Measurements from ENCODE around the gene MLIP.
"Not testable (repeated sequence)": the region's sequence is repeated elsewhere in the genome, so short reads cannot be mapped to it uniquely, and the experiment has no call there.

Gene MLIP

GRCh38 chr6:54193560-54193959 lies 82.3 kb downstream of the MLIP start:
- Histone ChIP-seq H3K27me3 (ENCODE audit: low read depth) (no peaks in the 10 kb centered on the region), H3K9me3 (no peaks in the 10 kb centered on the region), H3K4me3 (no peak overlapping the region), H3K36me3 (replicated peaks) (no peaks in the 10 kb centered on the region), H3K4me1 (peaks cover 3% of the 10 kb centered on the region; the same call in 1 of the 2 replicates)
- in situ Hi-C loops (cut with MboI; ENCODE audit: low sequenced_read_pairs) = no loop called here
- DNase-seq (ENCODE audit: low spot score in 2 of 2) = no peak

- DNase-seq (ENCODE audit: low spot score in 2 of 2) = peak in 1 of 2 experiments; percentile 17
- Histone ChIP-seq H3K4me3 (no peak overlapping the region), H3K36me3 (replicated peaks) (no peaks in the 10 kb centered on the region), H3K9me3 (no peaks in the 10 kb centered on the region), H3K4me1 (peaks cover 3% of the 10 kb centered on the region; the same call in 1 of the 2 replicates), H3K27me3 (ENCODE audit: low read depth) (no peaks in the 10 kb centered on the region)
- in situ Hi-C loops (cut with MboI; ENCODE audit: low sequenced_read_pairs) = no loop called here
These were observed 82.8 kb downstream of the MLIP start for GRCh38 chr6:54194067-54194466.

- Histone ChIP-seq H3K36me3 (replicated peaks) (no peaks in the 10 kb centered on the region), H3K4me3 (no peak overlapping the region), H3K4me1 (peaks cover 3% of the 10 kb centered on the region; the same call in 1 of the 2 replicates), H3K9me3 (no peaks in the 10 kb centered on the region), H3K27me3 (ENCODE audit: low read depth) (no peaks in the 10 kb centered on the region)
- no peak for DNase-seq (ENCODE audit: low spot score in 2 of 2)
- in situ Hi-C loops (cut with MboI; ENCODE audit: low sequenced_read_pairs) = no loop called here
These were observed 84.4 kb downstream of the MLIP start for GRCh38 chr6:54195637-54196036.

GRCh38 chr6:54196905-54197304 lies 85.7 kb downstream of the MLIP start:
- DNase-seq (ENCODE audit: low spot score in 2 of 2) = no peak
- no peaks in the 10 kb centered on the region for H3K9me3 ChIP-seq
- in situ Hi-C loops (cut with MboI; ENCODE audit: low sequenced_read_pairs) = no loop called here
- H3K4me3 ChIP-seq = no peak overlapping the region
- peaks cover 3% of the 10 kb centered on the region; the same call in 1 of the 2 replicates for H3K4me1 ChIP-seq
- H3K27me3 ChIP-seq (ENCODE audit: low read depth) = no peaks in the 10 kb centered on the region
- no peaks in the 10 kb centered on the region for H3K36me3 ChIP-seq (replicated peaks)

GRCh38 chr6:54198134-54198533 lies 86.9 kb downstream of the MLIP start:
- no peak overlapping the region for H3K4me3 ChIP-seq
- no peaks in the 10 kb centered on the region for H3K27me3 ChIP-seq (ENCODE audit: low read depth)
- no peak for DNase-seq (ENCODE audit: low spot score in 2 of 2)
- in situ Hi-C loops (cut with MboI; ENCODE audit: low sequenced_read_pairs) = no loop called here
- H3K4me1 ChIP-seq = peaks cover 3% of the 10 kb centered on the region; the same call in 1 of the 2 replicates
- no peaks in the 10 kb centered on the region for H3K36me3 ChIP-seq (replicated peaks)
- no peaks in the 10 kb centered on the region for H3K9me3 ChIP-seq

- H3K4me1 ChIP-seq; in situ Hi-C loops (cut with MboI; ENCODE audit: low sequenced_read_pairs); H3K4me3 ChIP-seq; H3K36me3 ChIP-seq (replicated peaks); DNase-seq (ENCODE audit: low spot score in 2 of 2); H3K9me3 ChIP-seq; H3K27me3 ChIP-seq (ENCODE audit: low read depth): not testable (repeated sequence)
These were observed 92.3 kb downstream of the MLIP start for GRCh38 chr6:54203474-54204035.

- H3K9me3 ChIP-seq = no peaks in the 10 kb centered on the region
- H3K27me3 ChIP-seq (ENCODE audit: low read depth) = no peaks in the 10 kb centered on the region
- H3K4me3 ChIP-seq = no peak overlapping the region
- H3K36me3 ChIP-seq (replicated peaks) = no peaks in the 10 kb centered on the region
- in situ Hi-C loops (cut with MboI; ENCODE audit: low sequenced_read_pairs) = no loop called here
- no peak for DNase-seq (ENCODE audit: low spot score in 2 of 2)
- H3K4me1 ChIP-seq = peaks cover 8% of the 10 kb centered on the region; the same call in 1 of the 2 replicates
These were observed 93.8 kb downstream of the MLIP start for GRCh38 chr6:54204921-54205591.

- Histone ChIP-seq H3K4me1 (peaks cover 8% of the 10 kb centered on the region; the same call in 1 of the 2 replicates), H3K9me3 (no peaks in the 10 kb centered on the region), H3K36me3 (replicated peaks) (no peaks in the 10 kb centered on the region), H3K4me3 (no peak overlapping the region), H3K27me3 (ENCODE audit: low read depth) (no peaks in the 10 kb centered on the region)
- DNase-seq (ENCODE audit: low spot score in 2 of 2) = no peak
- in situ Hi-C loops (cut with MboI; ENCODE audit: low sequenced_read_pairs) = no loop called here
These were observed 95.3 kb downstream of the MLIP start for GRCh38 chr6:54206510-54206909.

- DNase-seq (ENCODE audit: low spot score in 2 of 2); H3K9me3 ChIP-seq; H3K4me3 ChIP-seq; H3K4me1 ChIP-seq; H3K27me3 ChIP-seq (ENCODE audit: low read depth); H3K36me3 ChIP-seq (replicated peaks); in situ Hi-C loops (cut with MboI; ENCODE audit: low sequenced_read_pairs): not testable (repeated sequence)
These were observed 98.7 kb downstream of the MLIP start for GRCh38 chr6:54209983-54210382.

- H3K4me1 ChIP-seq = no peaks in the 10 kb centered on the region
- H3K4me3 ChIP-seq = no peak overlapping the region
- H3K36me3 ChIP-seq (replicated peaks) = no peaks in the 10 kb centered on the region
- in situ Hi-C loops (cut with MboI; ENCODE audit: low sequenced_read_pairs) = no loop called here
- no peaks in the 10 kb centered on the region for H3K9me3 ChIP-seq
- H3K27me3 ChIP-seq (ENCODE audit: low read depth) = no peaks in the 10 kb centered on the region
- DNase-seq (ENCODE audit: low spot score in 2 of 2) = no peak
These were observed 103.0 kb downstream of the MLIP start for GRCh38 chr6:54214286-54214685.

- no peaks in the 10 kb centered on the region for H3K36me3 ChIP-seq (replicated peaks)
- in situ Hi-C loops (cut with MboI; ENCODE audit: low sequenced_read_pairs) = no loop called here
- no peak overlapping the region for H3K4me3 ChIP-seq
- H3K9me3 ChIP-seq = no peaks in the 10 kb centered on the region
- DNase-seq (ENCODE audit: low spot score in 2 of 2) = no peak
- H3K4me1 ChIP-seq = no peaks in the 10 kb centered on the region
- no peaks in the 10 kb centered on the region for H3K27me3 ChIP-seq (ENCODE audit: low read depth)
These were observed 105.1 kb downstream of the MLIP start for GRCh38 chr6:54216336-54216735.

- H3K36me3 ChIP-seq (replicated peaks) = no peaks in the 10 kb centered on the region
- DNase-seq (ENCODE audit: low spot score in 2 of 2) = no peak
- H3K4me1 ChIP-seq = no peaks in the 10 kb centered on the region
- no peak overlapping the region for H3K4me3 ChIP-seq
- no peaks in the 10 kb centered on the region for H3K9me3 ChIP-seq
- H3K27me3 ChIP-seq (ENCODE audit: low read depth) = no peaks in the 10 kb centered on the region
- in situ Hi-C loops (cut with MboI; ENCODE audit: low sequenced_read_pairs) = no loop called here
These were observed 105.8 kb downstream of the MLIP start for GRCh38 chr6:54217018-54217417.

GRCh38 chr6:54222217-54222616 lies 111.0 kb downstream of the MLIP start:
- H3K27me3 ChIP-seq (ENCODE audit: low read depth) = no peaks in the 10 kb centered on the region
- H3K36me3 ChIP-seq (replicated peaks) = no peaks in the 10 kb centered on the region
- in situ Hi-C loops (cut with MboI; ENCODE audit: low sequenced_read_pairs) = no loop called here

GRCh38 chr6:54232703-54233102 lies 121.5 kb downstream of the MLIP start:
- H3K9me3 ChIP-seq = no peaks in the 10 kb centered on the region
- H3K4me1 ChIP-seq = no peaks in the 10 kb centered on the region

More at GRCh38 chr6:54222217-54222616, 111.0 kb downstream of the MLIP start:
- no peaks in the 10 kb centered on the region for H3K9me3 ChIP-seq
- no peaks in the 10 kb centered on the region for H3K4me1 ChIP-seq
- no peak for DNase-seq (ENCODE audit: low spot score in 2 of 2)
- H3K4me3 ChIP-seq = no peak overlapping the region

More at GRCh38 chr6:54232703-54233102, 121.5 kb downstream of the MLIP start:
- DNase-seq (ENCODE audit: low spot score in 2 of 2) = no peak
- no peaks in the 10 kb centered on the region for H3K36me3 ChIP-seq (replicated peaks)
- in situ Hi-C loops (cut with MboI; ENCODE audit: low sequenced_read_pairs) = no loop called here
- H3K4me3 ChIP-seq = no peak overlapping the region
- H3K27me3 ChIP-seq (ENCODE audit: low read depth) = no peaks in the 10 kb centered on the region
